ENCODE measurements around the gene TMPRSS3. TPM values are rescaled to one million over a fixed set of nuclear protein-coding genes. Genes with fewer than 3 reads are reported as not detected.

The TMPRSS3 gene
- total RNA-seq, 2 donors from 2014 or later = 12.5 to 12.7 TPM

DNA sequence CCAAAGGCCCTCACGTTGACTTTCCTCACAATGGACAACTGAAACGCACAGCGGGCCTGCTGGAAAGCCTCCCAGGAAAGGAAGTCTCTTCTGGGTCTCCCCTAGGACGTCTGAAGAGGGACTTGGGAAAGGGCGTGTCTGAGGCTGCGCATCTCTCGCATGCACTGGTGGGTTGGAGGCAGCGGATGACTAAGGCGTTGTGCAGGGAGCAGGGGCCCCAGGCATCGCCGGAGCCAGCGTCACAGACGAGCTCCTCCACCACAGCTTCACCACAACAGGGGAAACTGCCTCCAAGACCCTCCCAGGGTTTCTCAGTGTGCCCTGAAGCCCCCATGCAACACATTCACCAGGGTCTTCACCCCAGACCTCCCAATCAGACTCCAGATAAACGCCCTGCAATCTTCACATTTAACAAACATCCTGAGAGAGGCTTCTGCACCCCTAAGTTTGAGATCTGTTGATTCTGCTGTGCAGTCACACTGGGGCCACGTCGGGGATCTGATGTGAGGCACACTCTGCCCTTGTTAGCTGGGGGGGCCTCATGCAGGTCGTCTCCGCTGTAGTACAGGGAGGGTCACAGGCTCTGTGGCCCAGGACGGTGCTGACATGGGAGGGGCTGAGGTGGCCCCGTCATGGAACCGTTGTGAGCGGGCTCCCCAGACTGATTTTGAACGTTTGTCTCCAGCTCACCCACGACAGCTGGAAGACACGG lies 22.5 kb downstream of the TMPRSS3 start:
- DNase-seq = no peak
- Histone ChIP-seq H3K4me3 (no peak overlapping the region), H3K27ac (no peak overlapping the region), H3K9me3 (no peaks in the 10 kb centered on the region), H3K36me3 (replicated peaks in 1 of 2; ENCODE audit: insufficient read depth in 1 of 2, low read depth in 2 of 2) (no peaks in the 10 kb centered on the region), H3K27me3 (no peaks in the 10 kb centered on the region), H3K4me1 (peaks cover 4% of the 10 kb centered on the region)
- no peak for TF ChIP-seq POLR2A (IDR thresholded peaks at IDR 0.05)
- TF ChIP-seq, protein P1, sequence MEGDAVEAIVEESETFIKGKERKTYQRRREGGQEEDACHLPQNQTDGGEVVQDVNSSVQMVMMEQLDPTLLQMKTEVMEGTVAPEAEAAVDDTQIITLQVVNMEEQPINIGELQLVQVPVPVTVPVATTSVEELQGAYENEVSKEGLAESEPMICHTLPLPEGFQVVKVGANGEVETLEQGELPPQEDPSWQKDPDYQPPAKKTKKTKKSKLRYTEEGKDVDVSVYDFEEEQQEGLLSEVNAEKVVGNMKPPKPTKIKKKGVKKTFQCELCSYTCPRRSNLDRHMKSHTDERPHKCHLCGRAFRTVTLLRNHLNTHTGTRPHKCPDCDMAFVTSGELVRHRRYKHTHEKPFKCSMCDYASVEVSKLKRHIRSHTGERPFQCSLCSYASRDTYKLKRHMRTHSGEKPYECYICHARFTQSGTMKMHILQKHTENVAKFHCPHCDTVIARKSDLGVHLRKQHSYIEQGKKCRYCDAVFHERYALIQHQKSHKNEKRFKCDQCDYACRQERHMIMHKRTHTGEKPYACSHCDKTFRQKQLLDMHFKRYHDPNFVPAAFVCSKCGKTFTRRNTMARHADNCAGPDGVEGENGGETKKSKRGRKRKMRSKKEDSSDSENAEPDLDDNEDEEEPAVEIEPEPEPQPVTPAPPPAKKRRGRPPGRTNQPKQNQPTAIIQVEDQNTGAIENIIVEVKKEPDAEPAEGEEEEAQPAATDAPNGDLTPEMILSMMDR (IDR thresholded peaks at IDR 0.05) = no peak
- intact Hi-C loops (cut with DNase I) = no loop called here
- WGBS, 2 donors = 75 to 77% methylated on average over 16 to 24 of the region's 25 CpGs
- no peak for ATAC-seq

DNA sequence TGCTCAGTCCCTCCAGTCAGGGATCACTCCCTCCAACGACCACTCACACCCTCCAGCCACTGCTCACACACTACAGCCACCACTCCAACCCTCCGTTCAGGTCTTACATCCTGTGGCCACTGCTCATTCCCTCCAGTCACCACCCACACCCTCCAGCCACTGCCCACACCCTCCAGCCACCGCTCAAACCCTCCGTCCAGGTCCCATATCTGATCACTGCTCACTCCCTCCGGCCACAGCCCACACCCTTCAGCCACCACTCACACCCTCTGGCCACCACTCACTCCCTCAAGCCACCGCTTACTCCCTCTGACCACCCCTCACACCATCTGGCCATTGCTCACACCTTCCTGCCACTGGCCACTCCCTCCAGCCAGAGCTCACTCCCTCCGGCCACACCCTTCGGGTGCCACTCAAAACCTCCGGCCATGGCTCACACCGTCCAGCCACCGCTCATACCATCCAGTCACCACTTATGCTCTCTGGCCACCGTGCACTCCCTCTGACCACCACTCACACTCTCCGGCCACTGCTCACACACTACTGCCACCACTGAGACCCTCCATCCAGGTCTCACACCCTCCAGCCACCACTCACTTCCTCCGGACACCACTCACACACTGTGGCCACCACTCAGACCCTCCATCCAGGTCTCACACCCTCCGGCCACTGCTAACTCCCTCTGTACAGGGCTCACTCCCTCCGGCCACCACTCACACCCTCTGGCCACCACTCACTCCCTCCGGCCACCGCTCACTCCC lies 24.8 kb downstream of the TMPRSS3 start:
- TF ChIP-seq, protein P1 (IDR thresholded peaks at IDR 0.05) = no peak
- no peak for TF ChIP-seq POLR2A (IDR thresholded peaks at IDR 0.05)
- Histone ChIP-seq H3K27me3 (no peaks in the 10 kb centered on the region), H3K36me3 (replicated peaks in 1 of 2; ENCODE audit: insufficient read depth in 1 of 2, low read depth in 2 of 2) (no peaks in the 10 kb centered on the region), H3K4me1 (no peaks in the 10 kb centered on the region), H3K4me3 (no peak overlapping the region), H3K27ac (no peak overlapping the region), H3K9me3 (no peaks in the 10 kb centered on the region)
- no peak for ATAC-seq
- intact Hi-C loops (cut with DNase I) = no loop called here
- no peak for DNase-seq
- WGBS, 2 donors = 72 to 79% methylated on average over 18 of the region's 18 CpGs

DNA sequence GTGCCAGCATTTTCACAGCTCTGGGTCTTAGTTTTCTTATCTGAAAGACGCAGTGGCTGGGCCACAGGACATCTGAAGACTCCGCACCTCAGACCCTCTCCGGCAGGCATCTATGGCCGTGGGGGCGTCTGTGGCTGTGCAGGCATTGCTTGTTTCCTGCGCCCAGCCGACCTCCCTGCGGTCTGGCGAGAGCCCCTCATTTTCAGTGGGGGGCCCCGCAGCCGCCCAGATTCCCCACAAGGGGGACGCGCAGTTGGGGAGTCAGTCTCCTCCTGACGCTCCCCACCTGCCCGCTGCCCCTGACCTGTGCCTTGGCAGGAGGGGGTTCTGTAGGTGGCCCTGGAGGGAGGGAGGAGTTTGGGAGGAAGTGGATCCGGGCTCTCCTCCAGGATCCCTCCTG lies 26.0 kb downstream of the TMPRSS3 start:
- no peaks in the 10 kb centered on the region for H3K9me3 ChIP-seq
- H3K27ac ChIP-seq = no peak overlapping the region
- no peaks in the 10 kb centered on the region for H3K27me3 ChIP-seq
- intact Hi-C loops (cut with DNase I) = no loop called here
- ATAC-seq (no peak), DNase-seq (no peak)
- H3K4me1 ChIP-seq = no peaks in the 10 kb centered on the region
- H3K36me3 ChIP-seq (replicated peaks in 1 of 2; ENCODE audit: insufficient read depth in 1 of 2, low read depth in 2 of 2) = no peaks in the 10 kb centered on the region
- 73 to 75% methylated on average over 15 to 16 of the region's 16 CpGs for WGBS, 2 donors
- H3K4me3 ChIP-seq = no peak overlapping the region
- TF ChIP-seq, protein P1 (IDR thresholded peaks at IDR 0.05) = no peak
- TF ChIP-seq POLR2A (IDR thresholded peaks at IDR 0.05) = no peak

- Histone ChIP-seq H3K27ac (no peak overlapping the region), H3K4me3 (no peak overlapping the region), H3K9me3 (no peaks in the 10 kb centered on the region), H3K36me3 (replicated peaks in 1 of 2; ENCODE audit: insufficient read depth in 1 of 2, low read depth in 2 of 2) (no peaks in the 10 kb centered on the region), H3K27me3 (no peaks in the 10 kb centered on the region), H3K4me1 (no peaks in the 10 kb centered on the region)
- TF ChIP-seq POLR2A (IDR thresholded peaks at IDR 0.05) = no peak
- TF ChIP-seq, protein P1 (IDR thresholded peaks at IDR 0.05) = no peak
- 80 to 84% methylated on average over 14 of the region's 14 CpGs for WGBS, 2 donors
- ATAC-seq (no peak), DNase-seq (no peak)
- intact Hi-C loops (cut with DNase I) = no loop called here
These were observed 28.3 kb downstream of the TMPRSS3 start for GRCh38 chr21:42367367-42368165.
